SU-DHL-6 (cell line): ENCODE measurements around the gene TPRA1.

ENCODE experiments used
- EZH2phosphoT487 ChIP-seq: fragments of 200-600 bp; sonication (generic), shearing (Covaris generic); conservative IDR thresholded peaks from 2 replicates; pipeline ENCODE4 v1.6.1; 2018; ENCODE audit warnings: mild to moderate bottlenecking, antibody characterized with exemption, low read length, moderate library complexity, mixed read lengths
- TF ChIP-seq, protein P1 (sequence below): fragments of 200-600 bp; sonication (generic); IDR thresholded peaks from one replicate; pipeline ENCODE4 v1.5.1; 2017; ENCODE audit warnings: antibody characterized with exemption, mild to moderate bottlenecking, low read length, moderate library complexity; ENCODE audit not compliant: insufficient read depth, poor library complexity, severe bottlenecking

DNA sequence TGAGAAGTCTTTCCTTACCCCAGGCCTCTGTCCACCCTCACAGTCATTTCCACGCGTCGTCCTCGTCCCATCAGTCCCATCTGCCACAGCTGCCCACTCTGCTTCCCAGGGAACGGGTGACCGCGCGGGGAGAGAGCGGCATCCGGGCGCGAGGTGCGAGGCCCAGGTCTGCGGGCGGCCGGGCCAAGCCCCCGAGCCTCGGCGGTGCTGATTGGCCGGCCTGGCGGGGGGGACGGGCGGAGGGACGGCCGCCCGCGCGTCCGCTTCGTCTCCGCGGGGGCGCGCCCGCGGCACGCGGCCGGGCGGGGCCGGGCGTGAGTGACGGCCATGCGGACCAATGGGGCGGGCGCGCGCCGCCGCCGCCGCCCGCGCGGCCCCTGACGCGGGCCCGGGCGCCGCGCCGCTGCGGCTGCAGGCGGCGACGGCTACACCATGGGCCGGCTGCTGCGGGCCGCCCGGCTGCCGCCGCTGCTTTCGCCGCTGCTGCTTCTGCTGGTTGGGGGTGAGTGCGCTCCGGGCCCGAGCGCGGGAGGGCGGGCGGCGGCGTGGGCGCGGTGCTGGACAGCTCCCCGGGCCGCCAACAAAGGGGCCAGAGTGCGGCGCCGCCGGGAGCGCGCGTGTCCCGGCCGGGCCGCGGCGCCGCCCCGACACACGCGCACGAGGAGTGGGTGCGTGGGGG, 38.4 kb upstream of the TPRA1 start, which contains the start of gene PODXL2:
- TF ChIP-seq, protein P1, sequence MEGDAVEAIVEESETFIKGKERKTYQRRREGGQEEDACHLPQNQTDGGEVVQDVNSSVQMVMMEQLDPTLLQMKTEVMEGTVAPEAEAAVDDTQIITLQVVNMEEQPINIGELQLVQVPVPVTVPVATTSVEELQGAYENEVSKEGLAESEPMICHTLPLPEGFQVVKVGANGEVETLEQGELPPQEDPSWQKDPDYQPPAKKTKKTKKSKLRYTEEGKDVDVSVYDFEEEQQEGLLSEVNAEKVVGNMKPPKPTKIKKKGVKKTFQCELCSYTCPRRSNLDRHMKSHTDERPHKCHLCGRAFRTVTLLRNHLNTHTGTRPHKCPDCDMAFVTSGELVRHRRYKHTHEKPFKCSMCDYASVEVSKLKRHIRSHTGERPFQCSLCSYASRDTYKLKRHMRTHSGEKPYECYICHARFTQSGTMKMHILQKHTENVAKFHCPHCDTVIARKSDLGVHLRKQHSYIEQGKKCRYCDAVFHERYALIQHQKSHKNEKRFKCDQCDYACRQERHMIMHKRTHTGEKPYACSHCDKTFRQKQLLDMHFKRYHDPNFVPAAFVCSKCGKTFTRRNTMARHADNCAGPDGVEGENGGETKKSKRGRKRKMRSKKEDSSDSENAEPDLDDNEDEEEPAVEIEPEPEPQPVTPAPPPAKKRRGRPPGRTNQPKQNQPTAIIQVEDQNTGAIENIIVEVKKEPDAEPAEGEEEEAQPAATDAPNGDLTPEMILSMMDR, result no peak
- no peak for TF ChIP-seq EZH2phosphoT487
